Measurements from ENCODE around the gene TOP2B.
A peak's percentile ranks its signal among the peaks of the same experiment; 100 is the strongest.

TOP2B gene

GRCh38 chr3:25662736-25663320, 1.9 kb downstream of the TOP2B start:
- Histone ChIP-seq H3K27me3 (ENCODE audit: insufficient read depth, low read length) (no peaks in the 10 kb centered on the region), H4K20me1 (ENCODE audit: insufficient read depth, low read length) (no peaks in the 10 kb centered on the region), H3K27ac (ENCODE audit: low read depth, low read length, poor library complexity, severe bottlenecking) (peak overlapping the region; percentile 90), H3K79me2 (ENCODE audit: insufficient read depth, low read length) (peaks cover 59% of the 10 kb centered on the region), H3K4me1 (ENCODE audit: insufficient read depth, low read length, severe bottlenecking) (peaks cover 66% of the 10 kb centered on the region), H3K4me3 (ENCODE audit: low read depth, low read length, poor library complexity, severe bottlenecking) (peak overlapping the region; percentile 78), H3K36me3 (ENCODE audit: insufficient read depth, low read length) (no peaks in the 10 kb centered on the region), H2AFZ (ENCODE audit: low read length) (no peak overlapping the region), H3F3A (ENCODE audit: insufficient read depth, low read length) (no peaks in the 10 kb centered on the region), H3K9ac (ENCODE audit: low read length) (peak overlapping the region; percentile 67), H3K9me3 (ENCODE audit: low read length) (no peaks in the 10 kb centered on the region), H3K4me2 (ENCODE audit: low read length) (peak overlapping the region; percentile 81), H3K9me2 (ENCODE audit: low read depth, low read length) (no peaks in the 10 kb centered on the region)
- TF ChIP-seq CTCF (IDR thresholded peaks at IDR 0.05; ENCODE audit: low read length) (no peak), EZH2 (IDR thresholded peaks at IDR 0.05; ENCODE audit: borderline replicate concordance, low read length) (no peak)

- Histone ChIP-seq H3K9me3 (ENCODE audit: low read length) (no peaks in the 10 kb centered on the region), H3K4me2 (ENCODE audit: low read length) (peak overlapping the region; percentile 81), H4K20me1 (ENCODE audit: insufficient read depth, low read length) (no peaks in the 10 kb centered on the region), H3K4me1 (ENCODE audit: insufficient read depth, low read length, severe bottlenecking) (peaks cover 68% of the 10 kb centered on the region), H3K36me3 (ENCODE audit: insufficient read depth, low read length) (peaks cover under 1% of the 10 kb centered on the region; the same call in 1 of the 2 replicates), H3K79me2 (ENCODE audit: insufficient read depth, low read length) (peaks cover 67% of the 10 kb centered on the region), H2AFZ (ENCODE audit: low read length) (no peak overlapping the region), H3K27me3 (ENCODE audit: insufficient read depth, low read length) (no peaks in the 10 kb centered on the region), H3K9ac (ENCODE audit: low read length) (peak overlapping the region; percentile 67), H3K4me3 (ENCODE audit: low read depth, low read length, poor library complexity, severe bottlenecking) (peak overlapping the region; percentile 78), H3K9me2 (ENCODE audit: low read depth, low read length) (no peaks in the 10 kb centered on the region), H3K27ac (ENCODE audit: low read depth, low read length, poor library complexity, severe bottlenecking) (peak overlapping the region; percentile 27), H3F3A (ENCODE audit: insufficient read depth, low read length) (no peaks in the 10 kb centered on the region)
- TF ChIP-seq CTCF (IDR thresholded peaks at IDR 0.05; ENCODE audit: low read length) (peak; percentile 27; the same call in 1 of the 2 replicates), EZH2 (IDR thresholded peaks at IDR 0.05; ENCODE audit: borderline replicate concordance, low read length) (no peak)
These were observed 2.8 kb downstream of the TOP2B start for GRCh38 chr3:25661694-25662437.

DNA sequence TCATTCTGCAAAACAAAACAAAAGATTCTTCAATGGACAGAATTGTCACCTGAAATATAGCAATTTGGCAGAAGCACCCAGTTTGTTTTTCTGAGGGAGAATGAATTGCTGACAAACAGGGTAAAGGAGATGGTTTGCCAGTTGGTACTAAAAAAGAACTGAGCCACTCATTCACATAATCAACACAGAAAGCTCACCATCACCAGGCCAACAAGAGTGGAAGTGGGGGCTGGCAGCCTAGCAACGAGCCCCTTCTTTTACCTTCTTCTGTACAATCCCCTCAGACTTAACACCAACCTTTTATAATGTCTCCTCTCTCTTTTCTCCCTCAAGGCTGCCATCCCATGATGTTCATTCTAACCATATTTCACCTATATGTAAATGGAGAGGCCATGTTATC, 5.9 kb downstream of the TOP2B start:
- peaks cover 52% of the 10 kb centered on the region for H3K4me1 ChIP-seq (ENCODE audit: insufficient read depth, low read length, severe bottlenecking)
- no peaks in the 10 kb centered on the region for H3K9me2 ChIP-seq (ENCODE audit: low read depth, low read length)
- TF ChIP-seq CTCF (IDR thresholded peaks at IDR 0.05; ENCODE audit: low read length) (no peak), EZH2 (IDR thresholded peaks at IDR 0.05; ENCODE audit: borderline replicate concordance, low read length) (no peak)
- H3K9ac ChIP-seq (ENCODE audit: low read length): no peak overlapping the region
- H3K4me2 ChIP-seq (ENCODE audit: low read length): no peak overlapping the region
- H3K36me3 ChIP-seq (ENCODE audit: insufficient read depth, low read length): peaks cover 13% of the 10 kb centered on the region
- no peaks in the 10 kb centered on the region for H3K27me3 ChIP-seq (ENCODE audit: insufficient read depth, low read length)
- no peaks in the 10 kb centered on the region; the same call in 1 of the 2 replicates for H3K9me3 ChIP-seq (ENCODE audit: low read length)
- peaks cover 98% of the 10 kb centered on the region for H3K79me2 ChIP-seq (ENCODE audit: insufficient read depth, low read length)
- no peak overlapping the region for H2AFZ ChIP-seq (ENCODE audit: low read length)
- H3F3A ChIP-seq (ENCODE audit: insufficient read depth, low read length): no peaks in the 10 kb centered on the region
- H3K4me3 ChIP-seq (ENCODE audit: low read depth, low read length, poor library complexity, severe bottlenecking): no peak overlapping the region
- H3K27ac ChIP-seq (ENCODE audit: low read depth, low read length, poor library complexity, severe bottlenecking): no peak overlapping the region
- no peaks in the 10 kb centered on the region for H4K20me1 ChIP-seq (ENCODE audit: insufficient read depth, low read length)
